ENCODE results near the gene RAB7A. TPM values are rescaled to one million over a fixed set of nuclear protein-coding genes. Genes with fewer than 3 reads are reported as not detected.

Gene RAB7A
- total and polyA plus RNA-seq, 2 of the 13 experiments (the other 11 are each of a cell fraction or from before 2014, with no cell fraction given), result 26.5 to 182 TPM

DNA sequence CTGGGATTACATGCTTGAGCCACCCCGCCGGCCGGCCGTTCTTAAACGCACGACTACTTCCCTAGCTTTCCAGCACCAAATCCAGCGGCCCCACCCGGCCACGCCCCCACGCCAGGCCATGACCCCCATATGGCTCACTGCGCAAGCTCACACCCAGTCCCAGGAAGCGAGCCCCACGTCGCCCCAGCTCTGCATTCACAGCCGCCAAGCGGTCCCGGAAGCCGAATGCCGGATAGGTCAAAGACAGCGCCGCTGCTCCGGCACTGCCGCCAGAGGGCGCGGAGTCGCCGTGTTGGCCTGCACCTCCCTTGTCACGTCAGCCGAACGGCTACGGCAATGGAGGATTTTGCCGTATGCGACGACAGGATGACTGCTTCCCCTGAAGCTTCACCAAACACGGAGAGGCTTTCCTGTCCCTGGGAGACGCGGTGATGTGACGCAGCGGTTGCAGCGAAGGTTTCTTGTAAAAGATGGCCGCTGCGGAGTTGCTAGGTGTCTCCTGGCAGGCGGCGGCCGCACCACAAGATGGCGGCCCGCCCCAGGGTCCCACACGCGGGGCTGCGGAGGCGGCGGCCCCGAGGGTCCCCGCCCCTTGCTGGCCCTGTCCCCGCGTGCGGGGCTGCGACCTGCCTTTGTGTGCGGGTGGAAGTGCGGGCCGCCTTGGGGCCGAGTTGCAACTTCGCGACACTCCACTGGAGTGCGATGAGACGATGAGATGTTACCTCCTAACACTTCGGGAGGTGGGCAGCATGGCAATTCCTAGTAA, 45.2 kb upstream of the RAB7A start (continued):
- TF ChIP-seq, protein P1, sequence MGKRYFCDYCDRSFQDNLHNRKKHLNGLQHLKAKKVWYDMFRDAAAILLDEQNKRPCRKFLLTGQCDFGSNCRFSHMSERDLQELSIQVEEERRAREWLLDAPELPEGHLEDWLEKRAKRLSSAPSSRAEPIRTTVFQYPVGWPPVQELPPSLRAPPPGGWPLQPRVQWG (CRISPR knock-in tag; IDR thresholded peaks at IDR 0.05; ENCODE audit: borderline replicate concordance, low read depth), result no peak
- TF ChIP-seq RFXANK (CRISPR knock-in tag; IDR thresholded peaks at IDR 0.05) (no peak), REPIN1 (CRISPR knock-in tag; IDR thresholded peaks at IDR 0.05; ENCODE audit: borderline replicate concordance, low read depth) (peak; percentile 98), ZNF792 (CRISPR knock-in tag; IDR thresholded peaks at IDR 0.05) (peak; percentile 83), ZNF274 (CRISPR knock-in tag; IDR thresholded peaks at IDR 0.05) (peak; percentile 80), ARHGAP35 (CRISPR knock-in tag; IDR thresholded peaks at IDR 0.05; ENCODE audit: borderline replicate concordance) (peak; percentile 62; the same call in 1 of the 2 replicates), FOXK2 (IDR thresholded peaks at IDR 0.05) (no peak), ZNF761 (CRISPR knock-in tag; conservative IDR thresholded peaks at IDR 0.05) (peak; percentile 64; the same call in 1 of the 2 replicates), ZNF552 (CRISPR knock-in tag; IDR thresholded peaks at IDR 0.05; ENCODE audit: borderline replicate concordance) (peak; percentile 44; the same call in 1 of the 2 replicates), ZBTB42 (CRISPR knock-in tag; IDR thresholded peaks at IDR 0.05) (no peak), ZNF350 (CRISPR knock-in tag; IDR thresholded peaks at IDR 0.05; ENCODE audit: borderline replicate concordance, low read depth) (peak; percentile 93; the same call in 1 of the 2 replicates)
- TF ChIP-seq, protein P2, sequence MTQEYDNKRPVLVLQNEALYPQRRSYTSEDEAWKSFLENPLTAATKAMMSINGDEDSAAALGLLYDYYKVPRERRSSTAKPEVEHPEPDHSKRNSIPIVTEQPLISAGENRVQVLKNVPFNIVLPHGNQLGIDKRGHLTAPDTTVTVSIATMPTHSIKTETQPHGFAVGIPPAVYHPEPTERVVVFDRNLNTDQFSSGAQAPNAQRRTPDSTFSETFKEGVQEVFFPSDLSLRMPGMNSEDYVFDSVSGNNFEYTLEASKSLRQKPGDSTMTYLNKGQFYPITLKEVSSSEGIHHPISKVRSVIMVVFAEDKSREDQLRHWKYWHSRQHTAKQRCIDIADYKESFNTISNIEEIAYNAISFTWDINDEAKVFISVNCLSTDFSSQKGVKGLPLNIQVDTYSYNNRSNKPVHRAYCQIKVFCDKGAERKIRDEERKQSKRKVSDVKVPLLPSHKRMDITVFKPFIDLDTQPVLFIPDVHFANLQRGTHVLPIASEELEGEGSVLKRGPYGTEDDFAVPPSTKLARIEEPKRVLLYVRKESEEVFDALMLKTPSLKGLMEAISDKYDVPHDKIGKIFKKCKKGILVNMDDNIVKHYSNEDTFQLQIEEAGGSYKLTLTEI (CRISPR knock-in tag; conservative IDR thresholded peaks at IDR 0.05), result no peak
- TF ChIP-seq, protein P3, sequence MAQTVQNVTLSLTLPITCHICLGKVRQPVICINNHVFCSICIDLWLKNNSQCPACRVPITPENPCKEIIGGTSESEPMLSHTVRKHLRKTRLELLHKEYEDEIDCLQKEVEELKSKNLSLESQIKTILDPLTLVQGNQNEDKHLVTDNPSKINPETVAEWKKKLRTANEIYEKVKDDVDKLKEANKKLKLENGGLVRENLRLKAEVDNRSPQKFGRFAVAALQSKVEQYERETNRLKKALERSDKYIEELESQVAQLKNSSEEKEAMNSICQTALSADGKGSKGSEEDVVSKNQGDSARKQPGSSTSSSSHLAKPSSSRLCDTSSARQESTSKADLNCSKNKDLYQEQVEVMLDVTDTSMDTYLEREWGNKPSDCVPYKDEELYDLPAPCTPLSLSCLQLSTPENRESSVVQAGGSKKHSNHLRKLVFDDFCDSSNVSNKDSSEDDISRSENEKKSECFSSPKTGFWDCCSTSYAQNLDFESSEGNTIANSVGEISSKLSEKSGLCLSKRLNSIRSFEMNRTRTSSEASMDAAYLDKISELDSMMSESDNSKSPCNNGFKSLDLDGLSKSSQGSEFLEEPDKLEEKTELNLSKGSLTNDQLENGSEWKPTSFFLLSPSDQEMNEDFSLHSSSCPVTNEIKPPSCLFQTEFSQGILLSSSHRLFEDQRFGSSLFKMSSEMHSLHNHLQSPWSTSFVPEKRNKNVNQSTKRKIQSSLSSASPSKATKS (CRISPR knock-in tag; IDR thresholded peaks at IDR 0.05), result no peak
- TF ChIP-seq, protein P4, sequence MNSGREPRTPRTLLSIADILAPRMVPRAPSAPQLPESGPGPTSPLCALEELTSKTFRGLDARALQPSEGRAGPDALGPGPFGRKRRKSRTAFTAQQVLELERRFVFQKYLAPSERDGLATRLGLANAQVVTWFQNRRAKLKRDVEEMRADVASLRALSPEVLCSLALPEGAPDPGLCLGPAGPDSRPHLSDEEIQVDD (CRISPR knock-in tag; IDR thresholded peaks at IDR 0.05; ENCODE audit: borderline replicate concordance), result no peak
- TF ChIP-seq, protein P5, sequence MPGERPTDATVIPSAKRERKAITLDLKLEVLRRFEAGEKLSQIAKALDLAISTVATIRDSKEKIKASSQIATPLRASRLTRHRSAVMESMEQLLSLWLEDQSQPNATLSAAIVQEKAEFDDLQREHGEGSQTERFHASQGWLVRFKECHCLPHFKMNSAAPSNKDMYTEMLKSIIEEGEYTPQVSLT (CRISPR knock-in tag; IDR thresholded peaks at IDR 0.05; ENCODE audit: borderline replicate concordance, low read depth), result no peak
- TF ChIP-seq, protein P6, sequence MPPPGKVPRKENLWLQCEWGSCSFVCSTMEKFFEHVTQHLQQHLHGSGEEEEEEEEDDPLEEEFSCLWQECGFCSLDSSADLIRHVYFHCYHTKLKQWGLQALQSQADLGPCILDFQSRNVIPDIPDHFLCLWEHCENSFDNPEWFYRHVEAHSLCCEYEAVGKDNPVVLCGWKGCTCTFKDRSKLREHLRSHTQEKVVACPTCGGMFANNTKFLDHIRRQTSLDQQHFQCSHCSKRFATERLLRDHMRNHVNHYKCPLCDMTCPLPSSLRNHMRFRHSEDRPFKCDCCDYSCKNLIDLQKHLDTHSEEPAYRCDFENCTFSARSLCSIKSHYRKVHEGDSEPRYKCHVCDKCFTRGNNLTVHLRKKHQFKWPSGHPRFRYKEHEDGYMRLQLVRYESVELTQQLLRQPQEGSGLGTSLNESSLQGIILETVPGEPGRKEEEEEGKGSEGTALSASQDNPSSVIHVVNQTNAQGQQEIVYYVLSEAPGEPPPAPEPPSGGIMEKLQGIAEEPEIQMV (CRISPR knock-in tag; IDR thresholded peaks at IDR 0.05; ENCODE audit: low read depth), result peak; percentile 71; the same call in 1 of the 2 replicates
